ENCODE measurements around the gene HAS3. TPM values are rescaled to one million over a fixed set of nuclear protein-coding genes. Genes with fewer than 3 reads are reported as not detected.

The HAS3 gene
- total and polyA plus RNA-seq, 2 donors (not counting 3 experiments of a cell fraction or from before 2014, with no cell fraction given): 1.5 to 1.8 TPM

DNA sequence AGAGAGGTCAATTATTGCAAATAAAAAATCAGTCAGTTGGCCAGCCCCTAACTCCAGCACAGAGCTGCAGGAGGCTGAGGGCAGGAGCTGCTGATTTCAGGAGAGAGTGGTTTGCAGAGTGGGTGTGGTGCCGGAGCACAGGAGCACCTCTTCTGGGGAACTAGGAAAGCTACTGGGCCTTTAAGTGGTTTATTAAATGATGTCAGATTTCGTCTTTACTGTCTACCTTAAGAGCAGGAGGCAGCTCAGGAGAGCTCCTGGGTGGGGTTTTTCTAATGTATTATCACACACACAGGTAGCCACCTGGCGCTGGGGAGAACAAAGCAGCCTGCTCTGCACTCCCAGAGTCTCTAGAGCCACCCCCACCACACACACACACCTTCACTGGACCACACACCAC, 11.5 kb upstream of the HAS3 start:
- H3K9me3 ChIP-seq (replicated peaks; ENCODE audit: control insufficient read depth, insufficient read depth, low read length): no peaks in the 10 kb centered on the region
- dilution Hi-C loops (cut with MboI; ENCODE audit: extremely low pct_ligation_motif_present, low sequenced_read_pairs) (no loop called here), intact Hi-C loops (cut with micrococcal nuclease) (no loop called here)
- CTCF ChIA-PET: interaction anchor here (0.9 to 4.4 kb wide), 4 partner anchors 12 to 121 kb away, joined by 3 to 14 read pairs (median 3); partner anchors contain the start of gene HAS3
- FAIRE-seq (no peak), DNase-seq (ENCODE audit: low read depth, low spot score) (no peak)
- no peak overlapping the region for H3K9ac ChIP-seq (replicated peaks; ENCODE audit: extremely low read depth, insufficient read depth, low read length)
- H3K4me1 ChIP-seq (ENCODE audit: control insufficient read depth, extremely low read depth, insufficient read depth, low read length): peaks cover 3% of the 10 kb centered on the region
- no peak overlapping the region for H3K4me2 ChIP-seq (ENCODE audit: insufficient read depth, low read length)
- TF ChIP-seq EZH2 (IDR thresholded peaks at IDR 0.05; ENCODE audit: borderline replicate concordance, low read depth, low read length, severe bottlenecking): no peak
- POLR2A ChIA-PET: interaction anchor here (0.6 kb wide), 1 partner anchor 106 kb away, joined by 8 read pairs; no protein-coding TSS in a partner anchor
- H3K36me3 ChIP-seq (ENCODE audit: control insufficient read depth in 2 of 2, extremely low read depth in 1 of 2, insufficient read depth in 2 of 2, low read length in 2 of 2): no peaks in the 10 kb centered on the region
- H3K4me3 ChIP-seq (replicated peaks in 1 of 3; ENCODE audit: insufficient read depth in 1 of 3, low read depth in 1 of 3, low read length in 3 of 3): no peak overlapping the region
- no peak overlapping the region for H2AFZ ChIP-seq (ENCODE audit: low read depth, low read length)
- no peaks in the 10 kb centered on the region for H3K9me1 ChIP-seq (replicated peaks; ENCODE audit: control insufficient read depth, extremely low read depth, insufficient read depth, low read length)
- no peaks in the 10 kb centered on the region for H3K79me2 ChIP-seq (ENCODE audit: control insufficient read depth, insufficient read depth, low read length)
- no peak overlapping the region for H3K27ac ChIP-seq (ENCODE audit: insufficient read depth, low read depth, low read length)
- H3K27me3 ChIP-seq (ENCODE audit: control insufficient read depth in 2 of 2, insufficient read depth in 2 of 2, low read length in 2 of 2): no peaks in the 10 kb centered on the region
- H4K20me1 ChIP-seq (replicated peaks; ENCODE audit: control insufficient read depth, extremely low read depth, insufficient read depth, low read length): no peaks in the 10 kb centered on the region
- BruUV-seq (replicated peaks): no TSS peak

DNA sequence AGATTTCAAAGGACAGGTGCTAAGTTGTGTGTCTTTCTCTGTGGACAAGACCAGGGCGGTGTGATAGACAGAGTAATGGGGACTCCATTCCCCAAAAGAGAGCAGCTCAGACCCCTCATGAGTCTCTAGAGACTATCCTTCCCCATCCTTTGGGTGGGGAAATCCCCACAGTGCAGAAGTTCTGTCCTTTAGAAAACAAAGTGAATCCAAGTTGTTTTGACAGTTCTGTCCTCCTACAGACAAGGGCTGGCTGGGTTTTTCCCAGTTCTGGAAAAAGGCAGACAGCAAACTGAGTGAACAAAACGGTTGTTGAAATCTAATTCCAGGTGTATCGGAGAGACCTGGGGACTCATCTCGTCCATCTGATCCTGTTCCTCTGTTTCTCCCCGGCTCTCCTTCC, 11.0 kb upstream of the HAS3 start:
- Histone ChIP-seq H4K20me1 (replicated peaks; ENCODE audit: control insufficient read depth, extremely low read depth, insufficient read depth, low read length) (no peaks in the 10 kb centered on the region), H3K9me3 (replicated peaks; ENCODE audit: control insufficient read depth, insufficient read depth, low read length) (no peaks in the 10 kb centered on the region), H3K4me2 (ENCODE audit: insufficient read depth, low read length) (no peak overlapping the region), H3K36me3 (ENCODE audit: control insufficient read depth in 2 of 2, extremely low read depth in 1 of 2, insufficient read depth in 2 of 2, low read length in 2 of 2) (no peaks in the 10 kb centered on the region), H3K27ac (ENCODE audit: insufficient read depth, low read depth, low read length) (no peak overlapping the region), H3K9me1 (replicated peaks; ENCODE audit: control insufficient read depth, extremely low read depth, insufficient read depth, low read length) (no peaks in the 10 kb centered on the region), H3K27me3 (ENCODE audit: control insufficient read depth in 2 of 2, insufficient read depth in 2 of 2, low read length in 2 of 2) (no peaks in the 10 kb centered on the region), H3K4me3 (replicated peaks in 1 of 3; ENCODE audit: insufficient read depth in 1 of 3, low read depth in 1 of 3, low read length in 3 of 3) (no peak overlapping the region), H3K9ac (replicated peaks; ENCODE audit: extremely low read depth, insufficient read depth, low read length) (no peak overlapping the region), H2AFZ (ENCODE audit: low read depth, low read length) (no peak overlapping the region), H3K79me2 (ENCODE audit: control insufficient read depth, insufficient read depth, low read length) (no peaks in the 10 kb centered on the region), H3K4me1 (ENCODE audit: control insufficient read depth, extremely low read depth, insufficient read depth, low read length) (no peaks in the 10 kb centered on the region)
- no TSS peak for BruUV-seq (replicated peaks)
- CTCF ChIA-PET: interaction anchor here (0.6 to 4.4 kb wide), 6 partner anchors 11 to 202 kb away, joined by 3 to 14 read pairs (median 3); partner anchors contain the start of gene HAS3
- DNase-seq (ENCODE audit: low read depth, low spot score) (no peak), FAIRE-seq (no peak)
- TF ChIP-seq, protein P1, sequence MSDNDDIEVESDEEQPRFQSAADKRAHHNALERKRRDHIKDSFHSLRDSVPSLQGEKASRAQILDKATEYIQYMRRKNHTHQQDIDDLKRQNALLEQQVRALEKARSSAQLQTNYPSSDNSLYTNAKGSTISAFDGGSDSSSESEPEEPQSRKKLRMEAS (IDR thresholded peaks at IDR 0.05; ENCODE audit: insufficient read depth, insufficient read length): no peak
- TF ChIP-seq JUN (IDR thresholded peaks at IDR 0.05; ENCODE audit: borderline replicate concordance, insufficient read depth, insufficient read length, low read depth) (no peak), FOS (IDR thresholded peaks at IDR 0.05; ENCODE audit: borderline replicate concordance, insufficient read depth, low read length) (no peak), POLR2A (IDR thresholded peaks at IDR 0.05; ENCODE audit: low read depth, low read length) (no peak), EZH2 (IDR thresholded peaks at IDR 0.05; ENCODE audit: borderline replicate concordance, low read depth, low read length, severe bottlenecking) (no peak), GATA2 (IDR thresholded peaks at IDR 0.05; ENCODE audit: insufficient read depth, insufficient read length, low read depth, low read length) (no peak), POLR2AphosphoS5 (IDR thresholded peaks at IDR 0.05; ENCODE audit: insufficient read depth, low read depth, low read length) (no peak), MYC (IDR thresholded peaks at IDR 0.05; ENCODE audit: low read depth, low read length) (no peak)
- TF ChIP-seq, protein P2, sequence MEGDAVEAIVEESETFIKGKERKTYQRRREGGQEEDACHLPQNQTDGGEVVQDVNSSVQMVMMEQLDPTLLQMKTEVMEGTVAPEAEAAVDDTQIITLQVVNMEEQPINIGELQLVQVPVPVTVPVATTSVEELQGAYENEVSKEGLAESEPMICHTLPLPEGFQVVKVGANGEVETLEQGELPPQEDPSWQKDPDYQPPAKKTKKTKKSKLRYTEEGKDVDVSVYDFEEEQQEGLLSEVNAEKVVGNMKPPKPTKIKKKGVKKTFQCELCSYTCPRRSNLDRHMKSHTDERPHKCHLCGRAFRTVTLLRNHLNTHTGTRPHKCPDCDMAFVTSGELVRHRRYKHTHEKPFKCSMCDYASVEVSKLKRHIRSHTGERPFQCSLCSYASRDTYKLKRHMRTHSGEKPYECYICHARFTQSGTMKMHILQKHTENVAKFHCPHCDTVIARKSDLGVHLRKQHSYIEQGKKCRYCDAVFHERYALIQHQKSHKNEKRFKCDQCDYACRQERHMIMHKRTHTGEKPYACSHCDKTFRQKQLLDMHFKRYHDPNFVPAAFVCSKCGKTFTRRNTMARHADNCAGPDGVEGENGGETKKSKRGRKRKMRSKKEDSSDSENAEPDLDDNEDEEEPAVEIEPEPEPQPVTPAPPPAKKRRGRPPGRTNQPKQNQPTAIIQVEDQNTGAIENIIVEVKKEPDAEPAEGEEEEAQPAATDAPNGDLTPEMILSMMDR (IDR thresholded peaks at IDR 0.05; ENCODE audit: extremely low read depth in 1 of 2, insufficient read depth in 1 of 2, low read depth in 1 of 2, low read length in 2 of 2): no peak
- dilution Hi-C loops (cut with MboI; ENCODE audit: extremely low pct_ligation_motif_present, low sequenced_read_pairs): no loop called here
- POLR2A ChIA-PET: no interaction called here
- intact Hi-C loops (cut with micrococcal nuclease): no loop called here
